Stromal cell of bone marrow (primary cell): ENCODE data around the gene TNFRSF21.
"Not testable (repeated sequence)": the region's sequence is repeated elsewhere in the genome, so short reads cannot be mapped to it uniquely, and the experiment has no call there.

Experiments used
- DNase-seq: peaks from one replicate; pipeline ENCODE4 v3.0.0-alpha.2; 2012; ENCODE audit warnings: low read depth

Gene TNFRSF21

GRCh38 chr6:47288267-47289090 lies 21.2 kb downstream of the TNFRSF21 start:
- DNase-seq, result no peak

GRCh38 chr6:47286301-47286700 lies 23.4 kb downstream of the TNFRSF21 start:
- no peak for DNase-seq

GRCh38 chr6:47283993-47284392 lies 25.7 kb downstream of the TNFRSF21 start:
- DNase-seq, result no peak

- DNase-seq, result no peak
Observed at GRCh38 chr6:47278545-47278944, 31.2 kb downstream of the TNFRSF21 start.

GRCh38 chr6:47277702-47278101 lies 32.0 kb downstream of the TNFRSF21 start:
- DNase-seq, result no peak

GRCh38 chr6:47276377-47276776 lies 33.3 kb downstream of the TNFRSF21 start:
- DNase-seq, result no peak

- DNase-seq, result no peak
Observed at GRCh38 chr6:47275640-47276039, 34.1 kb downstream of the TNFRSF21 start.

GRCh38 chr6:47275132-47275531 lies 34.6 kb downstream of the TNFRSF21 start:
- not testable (repeated sequence) for DNase-seq

GRCh38 chr6:47268572-47269187 lies 41.0 kb downstream of the TNFRSF21 start:
- no peak for DNase-seq

GRCh38 chr6:47267301-47267700 lies 42.4 kb downstream of the TNFRSF21 start:
- no peak for DNase-seq

- DNase-seq, result no peak
Observed at GRCh38 chr6:47265971-47266370, 43.7 kb downstream of the TNFRSF21 start.

- DNase-seq, result no peak
Observed at GRCh38 chr6:47264775-47265184, 44.9 kb downstream of the TNFRSF21 start.

GRCh38 chr6:47263268-47263667 lies 46.4 kb downstream of the TNFRSF21 start:
- no peak for DNase-seq

- no peak for DNase-seq
Observed at GRCh38 chr6:47262231-47262630, 47.5 kb downstream of the TNFRSF21 start.

GRCh38 chr6:47261191-47261590 lies 48.5 kb downstream of the TNFRSF21 start:
- DNase-seq, result no peak

GRCh38 chr6:47260021-47260420 lies 49.7 kb downstream of the TNFRSF21 start:
- DNase-seq, result no peak

- DNase-seq, result no peak
Observed at GRCh38 chr6:47258724-47259347, 50.9 kb downstream of the TNFRSF21 start.

GRCh38 chr6:47256981-47257730 lies 52.5 kb downstream of the TNFRSF21 start:
- no peak for DNase-seq

- DNase-seq, result peak; percentile 19
Observed at GRCh38 chr6:47256361-47256760, 53.3 kb downstream of the TNFRSF21 start.

GRCh38 chr6:47254906-47255305 lies 54.8 kb downstream of the TNFRSF21 start:
- no peak for DNase-seq

GRCh38 chr6:47254051-47254450 lies 55.7 kb downstream of the TNFRSF21 start:
- no peak for DNase-seq

- no peak for DNase-seq
Observed at GRCh38 chr6:47253136-47253535, 56.6 kb downstream of the TNFRSF21 start.
